GM21786 (cell line): Measurements from ENCODE around the gene SKA1.
"Not testable (repeated sequence)": the region's sequence is repeated elsewhere in the genome, so short reads cannot be mapped to it uniquely, and the experiment has no call there.

Experiments
- ATAC-seq: cut with Tn5 transposase; IDR thresholded peaks from one replicate; pipeline ENCODE4 v1.9.1; 2021; ENCODE audit not compliant: unreplicated experiment

The SKA1 gene

GRCh38 chr18:50428531-50429206 lies 53.8 kb downstream of the SKA1 start:
- ATAC-seq: no peak

- ATAC-seq: no peak
Observed at GRCh38 chr18:50429207-50429948, 54.5 kb downstream of the SKA1 start.

- ATAC-seq: no peak
Observed at GRCh38 chr18:50432915-50433314, 58.1 kb downstream of the SKA1 start.

- not testable (repeated sequence) for ATAC-seq
Observed at GRCh38 chr18:50436742-50437141, 61.9 kb downstream of the SKA1 start.

GRCh38 chr18:50439460-50440015 lies 64.7 kb downstream of the SKA1 start:
- no peak for ATAC-seq

- no peak for ATAC-seq
Observed at GRCh38 chr18:50441016-50441415, 66.2 kb downstream of the SKA1 start.

- ATAC-seq: no peak
Observed at GRCh38 chr18:50441501-50441900, 66.7 kb downstream of the SKA1 start.
